ENCODE results near the gene IGSF11.

IGSF11 gene

DNA sequence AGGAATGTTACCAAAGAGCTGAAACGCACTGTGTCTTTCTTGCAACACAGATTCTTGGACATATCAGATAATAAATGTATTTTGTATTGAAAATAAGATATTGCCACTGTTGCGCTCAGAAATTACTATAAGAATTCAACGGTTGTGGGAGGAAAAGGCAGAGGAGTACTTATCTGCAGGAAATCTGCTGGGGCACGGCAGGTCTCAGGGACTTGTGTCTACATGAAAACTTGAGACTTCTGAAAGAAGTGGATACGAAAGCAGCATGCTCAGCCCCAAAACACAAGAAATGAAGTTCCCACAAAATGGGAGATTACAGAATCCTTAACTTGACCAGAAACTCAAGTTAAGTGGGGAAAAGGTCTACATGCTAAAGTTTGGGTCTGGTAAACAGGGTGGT is 86.5 kb downstream of the IGSF11 start:
- DNase-seq: no peak

DNA sequence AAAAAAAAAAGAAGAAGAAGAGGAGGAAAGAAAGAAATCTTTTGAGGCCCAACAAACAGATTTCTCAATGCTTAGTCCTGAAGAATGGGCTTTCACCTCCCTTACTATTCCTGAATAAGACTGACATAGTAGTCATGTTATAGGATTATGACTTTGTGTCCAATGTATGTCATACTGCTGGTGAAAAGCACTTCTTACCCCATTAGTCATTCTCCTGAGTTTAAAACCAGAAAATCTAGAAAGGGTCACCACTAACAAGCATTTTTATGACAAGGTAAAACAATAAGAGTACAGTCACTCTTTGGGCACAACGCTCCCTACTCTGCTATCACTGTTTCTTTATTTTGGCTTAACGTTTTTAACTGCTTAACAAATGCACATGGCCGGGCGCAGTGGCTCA is 88.2 kb downstream of the IGSF11 start:
- DNase-seq: no peak

DNA sequence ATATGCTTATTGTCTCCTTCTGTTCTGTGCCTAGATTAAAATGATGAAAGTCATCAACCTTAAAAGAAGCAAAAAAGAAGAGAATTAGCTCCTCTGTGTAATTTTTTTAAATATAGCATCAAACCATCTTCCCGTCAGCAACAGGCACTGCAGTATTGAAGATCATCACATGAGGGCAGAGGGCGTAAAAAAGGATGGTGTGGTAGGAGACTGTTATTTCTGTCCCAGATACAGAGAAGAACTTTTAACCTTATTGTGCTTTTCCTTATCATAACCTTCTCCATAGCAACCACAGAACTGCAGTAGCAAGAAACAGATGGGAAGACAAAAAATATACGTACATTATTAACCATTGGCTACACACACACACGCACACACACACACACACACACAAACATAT is 88.8 kb downstream of the IGSF11 start:
- no peak for DNase-seq

DNA sequence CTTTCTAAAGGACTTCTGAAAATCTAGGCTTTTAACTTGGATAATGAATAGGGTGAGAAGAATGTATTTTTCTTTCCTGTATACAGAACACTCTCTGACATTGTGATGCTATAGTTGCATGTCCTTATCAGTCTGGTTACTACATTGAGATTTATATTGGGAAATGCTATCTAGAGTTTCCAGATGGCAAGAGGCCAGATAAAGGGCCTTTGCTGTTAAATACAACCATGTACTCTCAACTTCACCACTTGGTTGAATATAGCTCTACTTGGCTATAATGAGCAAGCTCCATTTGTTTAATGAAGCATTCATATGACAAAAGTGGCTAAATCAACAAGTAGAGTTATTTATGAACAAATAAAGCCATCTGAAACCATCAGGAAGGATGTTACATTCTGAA is 91.0 kb downstream of the IGSF11 start:
- no peak for DNase-seq

- no peak for DNase-seq
These were observed 92.0 kb downstream of the IGSF11 start for GRCh38 chr3:118942671-118943070.

DNA sequence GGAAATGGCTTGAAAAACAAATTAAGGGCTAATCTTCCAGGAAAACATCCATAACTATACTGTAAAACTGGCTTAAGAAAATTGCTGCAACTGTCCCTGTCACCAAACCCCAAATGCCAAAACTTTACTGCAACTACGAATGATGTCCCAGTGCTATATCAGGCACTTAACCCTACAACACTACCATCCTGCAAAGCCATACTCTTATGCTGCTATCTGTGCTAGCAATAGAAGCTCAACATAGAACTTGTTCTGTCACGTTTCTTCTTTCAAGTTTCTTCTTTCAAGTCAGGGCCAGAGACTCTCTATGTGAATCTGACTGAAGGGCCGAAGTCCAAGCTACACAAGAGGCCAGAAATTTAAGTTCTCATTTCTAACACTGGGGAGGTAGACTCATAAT is 92.5 kb downstream of the IGSF11 start:
- DNase-seq: no peak

GRCh38 chr3:118941236-118941635 is 93.4 kb downstream of the IGSF11 start:
- peak in 1 of 5 experiments; percentile 60 for DNase-seq

- DNase-seq: no peak
These were observed 96.3 kb downstream of the IGSF11 start for GRCh38 chr3:118938183-118938961.

GRCh38 chr3:118936811-118937210 is 97.8 kb downstream of the IGSF11 start:
- no peak for DNase-seq

GRCh38 chr3:118932822-118933558 is 101.7 kb downstream of the IGSF11 start:
- DNase-seq: no peak

- no peak for DNase-seq
These were observed 102.7 kb downstream of the IGSF11 start for GRCh38 chr3:118931996-118932395.

- DNase-seq: no peak
These were observed 107.2 kb downstream of the IGSF11 start for GRCh38 chr3:118927449-118927848.

- DNase-seq: no peak
These were observed 122.5 kb downstream of the IGSF11 start for GRCh38 chr3:118912188-118912587.

GRCh38 chr3:118910332-118910731 is 124.3 kb downstream of the IGSF11 start:
- DNase-seq: no peak

GRCh38 chr3:118909763-118910162 is 124.9 kb downstream of the IGSF11 start:
- no peak for DNase-seq

DNA sequence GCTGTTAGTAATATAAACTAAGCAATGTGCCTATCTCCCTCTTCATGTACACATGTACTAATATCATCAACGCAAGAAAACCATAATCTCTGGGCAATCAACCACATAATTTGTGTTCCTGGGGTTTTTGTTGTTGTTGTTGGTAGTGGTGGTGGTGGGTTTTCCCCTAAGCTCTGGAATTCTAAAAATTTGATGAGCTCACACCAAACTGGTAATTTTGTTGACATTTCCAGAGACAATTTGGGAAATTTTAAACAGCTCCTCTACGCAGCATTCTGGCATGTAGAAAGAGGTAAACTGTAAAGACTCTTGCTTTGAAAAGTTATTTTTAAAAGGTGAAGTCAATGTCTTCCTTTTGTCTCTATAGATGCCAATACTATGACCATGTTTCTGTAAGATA is 126.7 kb downstream of the IGSF11 start:
- no peak for DNase-seq

GRCh38 chr3:118900737-118901525 is 133.7 kb downstream of the IGSF11 start:
- peak in 2 of 5 experiments; percentile 9 to 61 for DNase-seq

GRCh38 chr3:118890206-118890605 is 144.4 kb downstream of the IGSF11 start:
- DNase-seq: no peak

- no peak for DNase-seq
These were observed 145.0 kb downstream of the IGSF11 start for GRCh38 chr3:118889691-118890090.

- peak in 1 of 5 experiments; percentile 13 for DNase-seq
These were observed 147.9 kb downstream of the IGSF11 start for GRCh38 chr3:118886708-118887107.

DNA sequence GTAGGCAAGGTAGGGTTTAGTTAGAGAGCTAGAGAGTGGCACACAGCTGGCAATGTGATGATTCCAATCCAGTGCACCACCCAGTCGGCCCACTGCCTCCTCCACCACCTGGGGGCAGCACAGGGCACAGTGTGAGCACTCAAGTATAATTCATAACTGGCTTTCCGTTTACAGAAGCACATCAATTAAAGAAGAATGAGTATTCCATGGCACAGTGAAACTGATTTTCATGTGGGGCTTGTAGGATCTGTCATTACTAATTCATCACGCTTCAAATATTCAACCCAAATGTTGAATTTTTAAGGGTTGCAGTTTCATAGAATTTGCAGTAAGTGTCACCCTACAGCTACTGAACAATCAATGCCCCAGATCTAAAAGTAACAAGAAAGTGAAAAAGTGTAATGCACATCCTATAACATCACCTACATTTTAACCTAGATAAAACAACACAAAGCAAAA is 149.9 kb downstream of the IGSF11 start:
- peak; percentile 38 to 73 (median 63) for DNase-seq

DNA sequence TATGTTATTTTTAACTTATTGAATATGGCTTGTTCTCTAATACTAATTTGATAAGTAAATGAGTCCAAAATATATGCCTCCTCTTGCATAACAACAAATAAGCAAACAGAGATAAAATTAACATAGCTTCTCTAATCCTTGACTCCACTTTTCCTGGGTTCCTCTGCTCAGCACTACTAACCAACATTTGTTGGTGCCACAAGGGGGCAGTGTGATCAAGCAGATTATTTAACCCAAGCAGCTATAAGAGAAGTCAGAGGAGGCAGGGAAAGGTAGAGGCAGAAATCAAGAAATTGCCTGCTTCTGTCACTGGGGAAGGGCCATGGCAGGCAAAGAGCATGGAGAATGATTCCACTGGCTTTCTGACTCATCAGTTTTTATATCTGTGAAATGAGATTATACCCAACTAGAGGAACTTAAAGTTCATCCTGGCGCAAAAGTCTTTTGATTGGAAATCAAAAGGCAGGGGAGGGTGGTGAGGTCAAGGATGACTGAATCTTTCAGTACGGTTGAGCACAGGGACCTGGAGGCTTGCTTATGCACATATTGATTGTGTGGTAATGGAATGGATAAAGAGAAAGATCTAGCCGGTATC is 152.2 kb downstream of the IGSF11 start:
- peak in 4 of 5 experiments; percentile 17 to 64 (median 52) for DNase-seq

GRCh38 chr3:118868051-118868450 is 166.6 kb downstream of the IGSF11 start:
- DNase-seq: no peak
